Activated naive CD8-positive, alpha-beta T cell treated with anti-CD3 and anti-CD28 coated beads, Interleukin-2, amount 10 ng/mL, durations not matched to agents 7 days and 5 days (primary cell): ENCODE results near the gene PACRGL. TPM values are rescaled to one million over a fixed set of nuclear protein-coding genes. Genes with fewer than 3 reads are reported as not detected.

Experiments
- ATAC-seq: fragments of 150-1000 bp; cut with Tn5 transposase; one replicate; pipeline ENCODE4 v1.10.0; 2021; ENCODE audit warnings: low read depth, moderate library complexity
- POLR2A ChIA-PET: fragments of 350-600 bp; sonication (Branson Sonifier 250); formaldehyde crosslinking; loops from one replicate; lab custom pipeline; 2021; ENCODE audit warnings: antibody characterized with exemption; lab: Charles Lee
- DNase-seq: peaks from one replicate; pipeline ENCODE4 v3.0.0; 2021
- H3K27ac Mint-ChIP-seq: one replicate; pipeline ENCODE4 v1.8.0; 2022; ENCODE audit warnings: mild to moderate bottlenecking, mixed read lengths
- H3K27me3 Mint-ChIP-seq: one replicate; pipeline ENCODE4 v1.8.0; 2022; ENCODE audit warnings: mild to moderate bottlenecking, moderate library complexity, mixed read lengths
- H3K36me3 Mint-ChIP-seq: one replicate; pipeline ENCODE4 v1.8.0; 2021; ENCODE audit warnings: mild to moderate bottlenecking, mixed read lengths
- H3K4me1 Mint-ChIP-seq: one replicate; pipeline ENCODE4 v1.8.0; 2021; ENCODE audit warnings: mixed read lengths
- H3K4me3 Mint-ChIP-seq: one replicate; pipeline ENCODE4 v1.8.0; 2022; ENCODE audit warnings: mild to moderate bottlenecking, moderate library complexity, mixed read lengths
- H3K9me3 Mint-ChIP-seq: one replicate; pipeline ENCODE4 v1.8.0; 2021; ENCODE audit warnings: mixed read lengths
- total RNA-seq, 2 experiments: library from RNA; stranded (reverse); gene quantifications; one replicate each; pipeline ENCODE4 v1.2.3, GENCODE V29; 2021

PACRGL gene
- 10 to 100 TPM; 11.3 to 12.4 TPM for total RNA-seq

GRCh38 chr4:20700007-20700761 lies at the start of gene PACRGL:
PACRGL (plus strand) TSS chr4:20700458; CDS start chr4:20704482, 4,024 bp downstream.
- peaks cover 3% of the 10 kb centered on the region for H3K36me3 Mint-ChIP-seq
- ATAC-seq (peak; percentile 100), DNase-seq (peak; percentile 91)
- POLR2A ChIA-PET = no interaction called here
- H3K27ac Mint-ChIP-seq = peak within 1 kb of the TSS; percentile 82
- no peaks in the 10 kb centered on the region for H3K27me3 Mint-ChIP-seq
- H3K4me1 Mint-ChIP-seq = peaks cover 23% of the 10 kb centered on the region
- H3K9me3 Mint-ChIP-seq = no peaks in the 10 kb centered on the region
- H3K4me3 Mint-ChIP-seq = peak within 1 kb of the TSS; percentile 93

GRCh38 chr4:20652226-20652885 lies 47.9 kb upstream of the PACRGL start:
- ATAC-seq = no peak
- Mint-ChIP-seq H3K4me1 (no peaks in the 10 kb centered on the region), H3K36me3 (no peaks in the 10 kb centered on the region), H3K9me3 (peaks cover 2% of the 10 kb centered on the region), H3K4me3 (no peak overlapping the region), H3K27ac (no peak overlapping the region), H3K27me3 (peaks cover 22% of the 10 kb centered on the region)
- DNase-seq = no peak
- POLR2A ChIA-PET = no interaction called here

GRCh38 chr4:20658456-20658855 lies 41.8 kb upstream of the PACRGL start:
- ATAC-seq = no peak
- POLR2A ChIA-PET = no interaction called here
- Mint-ChIP-seq H3K9me3 (peaks cover 3% of the 10 kb centered on the region), H3K4me1 (peaks cover 12% of the 10 kb centered on the region), H3K4me3 (no peak overlapping the region), H3K27ac (no peak overlapping the region), H3K36me3 (no peaks in the 10 kb centered on the region), H3K27me3 (peaks cover 12% of the 10 kb centered on the region)
- DNase-seq = no peak

GRCh38 chr4:20662851-20663250 lies 37.4 kb upstream of the PACRGL start:
- ATAC-seq = peak; percentile 47
- Mint-ChIP-seq H3K9me3 (peaks cover 5% of the 10 kb centered on the region), H3K36me3 (no peaks in the 10 kb centered on the region), H3K27ac (no peak overlapping the region), H3K27me3 (peaks cover 18% of the 10 kb centered on the region), H3K4me1 (peaks cover 12% of the 10 kb centered on the region), H3K4me3 (no peak overlapping the region)
- no peak for DNase-seq
- POLR2A ChIA-PET = interaction anchor here (0.6 kb wide), 1 partner anchor 42 kb away, joined by 3 read pairs; no protein-coding TSS in a partner anchor

- peaks cover 12% of the 10 kb centered on the region for H3K4me1 Mint-ChIP-seq
- peaks cover 18% of the 10 kb centered on the region for H3K27me3 Mint-ChIP-seq
- DNase-seq (no peak), ATAC-seq (no peak)
- POLR2A ChIA-PET = no interaction called here
- peaks cover 5% of the 10 kb centered on the region for H3K9me3 Mint-ChIP-seq
- H3K27ac Mint-ChIP-seq = no peak overlapping the region
- no peaks in the 10 kb centered on the region for H3K36me3 Mint-ChIP-seq
- H3K4me3 Mint-ChIP-seq = no peak overlapping the region
These were observed 34.0 kb upstream of the PACRGL start for GRCh38 chr4:20666012-20666860.

- peaks cover 13% of the 10 kb centered on the region for H3K27me3 Mint-ChIP-seq
- ATAC-seq (no peak), DNase-seq (no peak)
- H3K36me3 Mint-ChIP-seq = no peaks in the 10 kb centered on the region
- H3K9me3 Mint-ChIP-seq = no peaks in the 10 kb centered on the region
- no peak overlapping the region for H3K4me3 Mint-ChIP-seq
- POLR2A ChIA-PET = no interaction called here
- no peaks in the 10 kb centered on the region for H3K4me1 Mint-ChIP-seq
- H3K27ac Mint-ChIP-seq = no peak overlapping the region
These were observed 28.0 kb upstream of the PACRGL start for GRCh38 chr4:20672262-20672661.

- POLR2A ChIA-PET = no interaction called here
- ATAC-seq = no peak
- Mint-ChIP-seq H3K4me1 (no peaks in the 10 kb centered on the region), H3K27me3 (peaks cover 26% of the 10 kb centered on the region), H3K4me3 (no peak overlapping the region), H3K9me3 (no peaks in the 10 kb centered on the region), H3K27ac (no peak overlapping the region), H3K36me3 (no peaks in the 10 kb centered on the region)
- no peak for DNase-seq
These were observed 24.5 kb upstream of the PACRGL start for GRCh38 chr4:20675786-20676185.

GRCh38 chr4:20676501-20677197 lies 23.6 kb upstream of the PACRGL start:
- POLR2A ChIA-PET = no interaction called here
- no peaks in the 10 kb centered on the region for H3K36me3 Mint-ChIP-seq
- no peak overlapping the region for H3K27ac Mint-ChIP-seq
- DNase-seq (no peak), ATAC-seq (no peak)
- no peaks in the 10 kb centered on the region for H3K4me1 Mint-ChIP-seq
- H3K9me3 Mint-ChIP-seq = no peaks in the 10 kb centered on the region
- H3K27me3 Mint-ChIP-seq = peaks cover 28% of the 10 kb centered on the region
- no peak overlapping the region for H3K4me3 Mint-ChIP-seq

GRCh38 chr4:20678400-20678799 lies 21.9 kb upstream of the PACRGL start:
- ATAC-seq (no peak), DNase-seq (no peak)
- POLR2A ChIA-PET = no interaction called here
- H3K27me3 Mint-ChIP-seq = peaks cover 28% of the 10 kb centered on the region
- no peaks in the 10 kb centered on the region for H3K4me1 Mint-ChIP-seq
- H3K9me3 Mint-ChIP-seq = no peaks in the 10 kb centered on the region
- H3K4me3 Mint-ChIP-seq = no peak overlapping the region
- no peaks in the 10 kb centered on the region for H3K36me3 Mint-ChIP-seq
- H3K27ac Mint-ChIP-seq = no peak overlapping the region

- Mint-ChIP-seq H3K27me3 (peaks cover 25% of the 10 kb centered on the region), H3K27ac (no peak overlapping the region), H3K9me3 (no peaks in the 10 kb centered on the region), H3K36me3 (no peaks in the 10 kb centered on the region), H3K4me3 (no peak overlapping the region), H3K4me1 (no peaks in the 10 kb centered on the region)
- DNase-seq (no peak), ATAC-seq (no peak)
- POLR2A ChIA-PET = no interaction called here
These were observed 20.3 kb upstream of the PACRGL start for GRCh38 chr4:20679951-20680350.

GRCh38 chr4:20680736-20681135 lies 19.5 kb upstream of the PACRGL start:
- no peak for ATAC-seq
- Mint-ChIP-seq H3K4me3 (no peak overlapping the region), H3K27ac (no peak overlapping the region), H3K4me1 (no peaks in the 10 kb centered on the region), H3K36me3 (no peaks in the 10 kb centered on the region), H3K27me3 (peaks cover 24% of the 10 kb centered on the region), H3K9me3 (no peaks in the 10 kb centered on the region)
- POLR2A ChIA-PET = no interaction called here
- no peak for DNase-seq

- no peaks in the 10 kb centered on the region for H3K4me1 Mint-ChIP-seq
- H3K4me3 Mint-ChIP-seq = no peak overlapping the region
These were observed 19.0 kb upstream of the PACRGL start for GRCh38 chr4:20681271-20681670.

GRCh38 chr4:20682853-20683252 lies 17.4 kb upstream of the PACRGL start:
- POLR2A ChIA-PET = no interaction called here
- DNase-seq = no peak
- no peaks in the 10 kb centered on the region for H3K9me3 Mint-ChIP-seq
- H3K27me3 Mint-ChIP-seq = peaks cover 16% of the 10 kb centered on the region
- H3K4me1 Mint-ChIP-seq = no peaks in the 10 kb centered on the region
- H3K36me3 Mint-ChIP-seq = no peaks in the 10 kb centered on the region
- no peak for ATAC-seq
- H3K4me3 Mint-ChIP-seq = no peak overlapping the region
- no peak overlapping the region for H3K27ac Mint-ChIP-seq

More at GRCh38 chr4:20681271-20681670, 19.0 kb upstream of the PACRGL start:
- POLR2A ChIA-PET = no interaction called here
- H3K36me3 Mint-ChIP-seq = no peaks in the 10 kb centered on the region
- H3K9me3 Mint-ChIP-seq = no peaks in the 10 kb centered on the region
- H3K27ac Mint-ChIP-seq = no peak overlapping the region
- H3K27me3 Mint-ChIP-seq = peaks cover 19% of the 10 kb centered on the region
- DNase-seq (no peak), ATAC-seq (no peak)
